Bone marrow (tissue), 2 donors: ENCODE results near the gene SLC35C1.
"Not testable (repeated sequence)": the region's sequence is repeated elsewhere in the genome, so short reads cannot be mapped to it uniquely, and the experiment has no call there.

Experiments used
- DNase-seq, 2 donors: peaks; one replicate each; lab custom pipeline; 2025; lab: John Stamatoyannopoulos, UW

Gene SLC35C1

GRCh38 chr11:45788887-45789286, 16.1 kb upstream of the SLC35C1 start:
- no peak for DNase-seq

- DNase-seq: no peak
These were observed 13.4 kb upstream of the SLC35C1 start for GRCh38 chr11:45791524-45791923.

GRCh38 chr11:45794169-45794568, 10.8 kb upstream of the SLC35C1 start:
- DNase-seq: no peak

- DNase-seq: no peak
These were observed 9.6 kb upstream of the SLC35C1 start for GRCh38 chr11:45795379-45795778.

- no peak for DNase-seq
These were observed 8.5 kb upstream of the SLC35C1 start for GRCh38 chr11:45796461-45796861.

GRCh38 chr11:45798793-45799441, 6.0 kb upstream of the SLC35C1 start:
- DNase-seq: no peak

- no peak for DNase-seq
These were observed 5.4 kb upstream of the SLC35C1 start for GRCh38 chr11:45799562-45799961.

GRCh38 chr11:45800261-45800660, 4.7 kb upstream of the SLC35C1 start:
- DNase-seq: no peak

- no peak for DNase-seq
These were observed 3.1 kb upstream of the SLC35C1 start for GRCh38 chr11:45801723-45802315.

- no peak for DNase-seq
These were observed 2.2 kb upstream of the SLC35C1 start for GRCh38 chr11:45802531-45803317.

GRCh38 chr11:45803971-45804760, 783 bp upstream of the SLC35C1 start:
- DNase-seq: peak in 1 of 2 donors; percentile 35

- DNase-seq: peak in 1 of 2 donors; percentile 65
These were observed 539 bp downstream of the SLC35C1 start for GRCh38 chr11:45805305-45806071.

GRCh38 chr11:45806072-45806933, 1.4 kb downstream of the SLC35C1 start:
- no peak for DNase-seq

GRCh38 chr11:45806937-45807791, 2.2 kb downstream of the SLC35C1 start:
- DNase-seq: no peak

GRCh38 chr11:45807792-45808238, 2.9 kb downstream of the SLC35C1 start:
- no peak for DNase-seq

GRCh38 chr11:45808427-45808826, 3.5 kb downstream of the SLC35C1 start:
- DNase-seq: not testable (repeated sequence)

- DNase-seq: no peak
These were observed 4.8 kb downstream of the SLC35C1 start for GRCh38 chr11:45809456-45810395.

- DNase-seq: no peak
These were observed 5.6 kb downstream of the SLC35C1 start for GRCh38 chr11:45810431-45811108.
